ENCODE data around the gene CCBE1.

DNA sequence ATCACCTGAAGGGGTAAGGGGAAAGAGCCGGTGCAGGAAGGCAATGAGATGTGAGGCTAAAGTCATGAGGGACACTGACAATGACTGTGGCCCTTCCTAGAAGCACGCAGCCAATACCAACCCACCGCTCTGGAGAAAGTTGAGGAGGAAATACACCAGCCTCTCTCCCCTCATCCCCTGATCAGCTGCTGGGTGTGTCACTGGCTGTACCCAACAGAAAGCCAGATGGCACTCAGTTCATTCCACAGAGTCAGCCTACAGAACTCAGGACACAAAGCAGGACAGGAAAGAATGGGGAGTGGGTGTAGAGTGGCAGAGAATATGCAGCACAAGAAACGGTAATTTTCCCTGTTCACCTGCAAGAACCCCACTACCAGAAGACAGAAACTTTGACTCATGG lies 29.7 kb downstream of the CCBE1 start:
- TF ChIP-seq, protein P1, sequence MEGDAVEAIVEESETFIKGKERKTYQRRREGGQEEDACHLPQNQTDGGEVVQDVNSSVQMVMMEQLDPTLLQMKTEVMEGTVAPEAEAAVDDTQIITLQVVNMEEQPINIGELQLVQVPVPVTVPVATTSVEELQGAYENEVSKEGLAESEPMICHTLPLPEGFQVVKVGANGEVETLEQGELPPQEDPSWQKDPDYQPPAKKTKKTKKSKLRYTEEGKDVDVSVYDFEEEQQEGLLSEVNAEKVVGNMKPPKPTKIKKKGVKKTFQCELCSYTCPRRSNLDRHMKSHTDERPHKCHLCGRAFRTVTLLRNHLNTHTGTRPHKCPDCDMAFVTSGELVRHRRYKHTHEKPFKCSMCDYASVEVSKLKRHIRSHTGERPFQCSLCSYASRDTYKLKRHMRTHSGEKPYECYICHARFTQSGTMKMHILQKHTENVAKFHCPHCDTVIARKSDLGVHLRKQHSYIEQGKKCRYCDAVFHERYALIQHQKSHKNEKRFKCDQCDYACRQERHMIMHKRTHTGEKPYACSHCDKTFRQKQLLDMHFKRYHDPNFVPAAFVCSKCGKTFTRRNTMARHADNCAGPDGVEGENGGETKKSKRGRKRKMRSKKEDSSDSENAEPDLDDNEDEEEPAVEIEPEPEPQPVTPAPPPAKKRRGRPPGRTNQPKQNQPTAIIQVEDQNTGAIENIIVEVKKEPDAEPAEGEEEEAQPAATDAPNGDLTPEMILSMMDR (IDR thresholded peaks at IDR 0.05) = no peak
- TF ChIP-seq HOXB13 (CRISPR knock-in tag; IDR thresholded peaks at IDR 0.05; ENCODE audit: low read depth) = no peak
- TF ChIP-seq EHMT2 (IDR thresholded peaks at IDR 0.05; ENCODE audit: low read depth) = no peak
- no peak for TF ChIP-seq POLR2A (IDR thresholded peaks at IDR 0.05; ENCODE audit: low read length)
- no peak for TF ChIP-seq SREBF2 (IDR thresholded peaks at IDR 0.05)
- no peak for TF ChIP-seq KDM5A (IDR thresholded peaks at IDR 0.05)
- TF ChIP-seq RCOR1 (IDR thresholded peaks at IDR 0.05; ENCODE audit: low read depth, low read length) = no peak
- no peak for TF ChIP-seq CEBPB (IDR thresholded peaks at IDR 0.05)
- TF ChIP-seq MYC (IDR thresholded peaks at IDR 0.05; ENCODE audit: borderline replicate concordance, low read length) = no peak
- no peak for TF ChIP-seq JUNB (IDR thresholded peaks at IDR 0.05)
- TF ChIP-seq HOXA7 (CRISPR knock-in tag; IDR thresholded peaks at IDR 0.05) = no peak
- TF ChIP-seq NFE2L2 (conservative IDR thresholded peaks at IDR 0.05; ENCODE audit: low read length) = no peak
